ENCODE data around the gene KIAA1755.
"Not testable (repeated sequence)": the region's sequence is repeated elsewhere in the genome, so short reads cannot be mapped to it uniquely, and the experiment has no call there.

Gene KIAA1755

GRCh38 chr20:38283236-38283635 is 22.7 kb upstream of the KIAA1755 start:
- ChIA-PET CTCF (no interaction called here), POLR2A (no interaction called here)
- TF ChIP-seq CTCF (IDR thresholded peaks at IDR 0.05; ENCODE audit: control extremely low read depth, extremely low read depth, low read depth, missing control alignments), result no peak
- no peak for DNase-seq (ENCODE audit: extremely low spot score)

GRCh38 chr20:38281176-38281915 is 20.8 kb upstream of the KIAA1755 start:
- DNase-seq (ENCODE audit: extremely low spot score); CTCF ChIA-PET; POLR2A ChIA-PET: not testable (repeated sequence)

- DNase-seq (ENCODE audit: extremely low spot score), result no peak
- ChIA-PET CTCF (no interaction called here), POLR2A (no interaction called here)
- TF ChIP-seq CTCF (IDR thresholded peaks at IDR 0.05; ENCODE audit: control extremely low read depth, extremely low read depth, low read depth, missing control alignments), result no peak
Measured at GRCh38 chr20:38278763-38279162, 18.2 kb upstream of the KIAA1755 start.

GRCh38 chr20:38278131-38278530 is 17.6 kb upstream of the KIAA1755 start:
- ChIA-PET POLR2A (no interaction called here), CTCF (no interaction called here)
- no peak for DNase-seq (ENCODE audit: extremely low spot score)
- TF ChIP-seq CTCF (IDR thresholded peaks at IDR 0.05; ENCODE audit: control extremely low read depth, extremely low read depth, low read depth, missing control alignments), result no peak

GRCh38 chr20:38277691-38278090 is 17.2 kb upstream of the KIAA1755 start:
- ChIA-PET CTCF (no interaction called here), POLR2A (no interaction called here)
- DNase-seq (ENCODE audit: extremely low spot score), result no peak
- no peak for TF ChIP-seq CTCF (IDR thresholded peaks at IDR 0.05; ENCODE audit: control extremely low read depth, extremely low read depth, low read depth, missing control alignments)

GRCh38 chr20:38277285-38277684 is 16.8 kb upstream of the KIAA1755 start:
- no peak for TF ChIP-seq CTCF (IDR thresholded peaks at IDR 0.05; ENCODE audit: control extremely low read depth, extremely low read depth, low read depth, missing control alignments)
- POLR2A ChIA-PET, result no interaction called here
- CTCF ChIA-PET, result interaction anchor here (1.1 to 1.4 kb wide), 2 partner anchors 12 to 27 kb away, joined by 3 read pairs; partner anchors contain the start of gene BPI
- no peak for DNase-seq (ENCODE audit: extremely low spot score)

GRCh38 chr20:38275815-38276550 is 15.4 kb upstream of the KIAA1755 start:
- no peak for DNase-seq (ENCODE audit: extremely low spot score)
- ChIA-PET POLR2A (interaction anchor here (0.7 kb wide), 1 partner anchor 782 kb away, joined by 3 read pairs; no protein-coding TSS in a partner anchor), CTCF (interaction anchor here (1.1 to 1.4 kb wide), 3 partner anchors 11 to 159 kb away, joined by 3 read pairs; partner anchors contain the start of genes BPI and SNHG17)
- no peak for TF ChIP-seq CTCF (IDR thresholded peaks at IDR 0.05; ENCODE audit: control extremely low read depth, extremely low read depth, low read depth, missing control alignments)

Measured in GM10248 (cell line).